ENCODE data around the gene SSTR3.

Gene SSTR3

DNA sequence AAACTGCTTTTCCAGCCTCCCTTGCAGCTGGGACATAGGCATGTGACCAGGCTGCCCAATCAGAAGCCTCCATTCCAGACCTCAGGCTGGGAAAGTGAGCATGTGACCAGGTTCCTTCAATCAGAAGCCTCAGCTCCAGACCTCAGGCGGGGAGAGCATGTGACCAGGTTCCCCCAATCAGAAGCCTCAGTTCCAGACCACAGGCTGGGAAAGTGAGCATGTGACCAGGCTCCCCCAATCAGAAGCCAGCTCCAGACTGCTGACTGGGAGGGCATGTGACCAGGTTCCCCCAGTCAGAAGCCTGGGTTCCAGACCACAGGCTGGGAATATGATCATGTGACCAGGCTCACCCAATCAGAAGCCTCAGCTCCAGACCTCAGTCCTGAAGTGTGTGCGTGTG lies 50.8 kb downstream of the SSTR3 start:
- Histone ChIP-seq H3K4me2 (ENCODE audit: low read length) (no peak overlapping the region), H3K9me2 (replicated peaks; ENCODE audit: control insufficient read depth, low read length) (no peaks in the 10 kb centered on the region), H3K27me3 (ENCODE audit: control insufficient read depth, low read length) (peaks cover 27% of the 10 kb centered on the region), H3K9me3 (ENCODE audit: control insufficient read depth, insufficient read depth, low read length) (peaks cover 9% of the 10 kb centered on the region), H4K20me1 (ENCODE audit: control insufficient read depth, insufficient read depth, low read depth, low read length) (no peaks in the 10 kb centered on the region), H3K36me3 (ENCODE audit: control insufficient read depth, low read length) (no peaks in the 10 kb centered on the region), H3K4me3 (ENCODE audit: low read length) (no peak overlapping the region), H3K79me2 (ENCODE audit: control insufficient read depth, low read length) (no peaks in the 10 kb centered on the region), H3F3A (ENCODE audit: control insufficient read depth, insufficient read depth) (no peaks in the 10 kb centered on the region), H3K27ac (ENCODE audit: low read depth, low read length) (no peak overlapping the region), H3K4me1 (ENCODE audit: control insufficient read depth, low read length) (peaks cover 2% of the 10 kb centered on the region; the same call in 1 of the 2 replicates)
- TF ChIP-seq, protein P1, sequence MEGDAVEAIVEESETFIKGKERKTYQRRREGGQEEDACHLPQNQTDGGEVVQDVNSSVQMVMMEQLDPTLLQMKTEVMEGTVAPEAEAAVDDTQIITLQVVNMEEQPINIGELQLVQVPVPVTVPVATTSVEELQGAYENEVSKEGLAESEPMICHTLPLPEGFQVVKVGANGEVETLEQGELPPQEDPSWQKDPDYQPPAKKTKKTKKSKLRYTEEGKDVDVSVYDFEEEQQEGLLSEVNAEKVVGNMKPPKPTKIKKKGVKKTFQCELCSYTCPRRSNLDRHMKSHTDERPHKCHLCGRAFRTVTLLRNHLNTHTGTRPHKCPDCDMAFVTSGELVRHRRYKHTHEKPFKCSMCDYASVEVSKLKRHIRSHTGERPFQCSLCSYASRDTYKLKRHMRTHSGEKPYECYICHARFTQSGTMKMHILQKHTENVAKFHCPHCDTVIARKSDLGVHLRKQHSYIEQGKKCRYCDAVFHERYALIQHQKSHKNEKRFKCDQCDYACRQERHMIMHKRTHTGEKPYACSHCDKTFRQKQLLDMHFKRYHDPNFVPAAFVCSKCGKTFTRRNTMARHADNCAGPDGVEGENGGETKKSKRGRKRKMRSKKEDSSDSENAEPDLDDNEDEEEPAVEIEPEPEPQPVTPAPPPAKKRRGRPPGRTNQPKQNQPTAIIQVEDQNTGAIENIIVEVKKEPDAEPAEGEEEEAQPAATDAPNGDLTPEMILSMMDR (IDR thresholded peaks at IDR 0.05; ENCODE audit: low read depth, low read length, poor library complexity, severe bottlenecking), result no peak
- no peak for TF ChIP-seq EZH2phosphoT487 (IDR thresholded peaks at IDR 0.05; ENCODE audit: borderline replicate concordance, low read length)

DNA sequence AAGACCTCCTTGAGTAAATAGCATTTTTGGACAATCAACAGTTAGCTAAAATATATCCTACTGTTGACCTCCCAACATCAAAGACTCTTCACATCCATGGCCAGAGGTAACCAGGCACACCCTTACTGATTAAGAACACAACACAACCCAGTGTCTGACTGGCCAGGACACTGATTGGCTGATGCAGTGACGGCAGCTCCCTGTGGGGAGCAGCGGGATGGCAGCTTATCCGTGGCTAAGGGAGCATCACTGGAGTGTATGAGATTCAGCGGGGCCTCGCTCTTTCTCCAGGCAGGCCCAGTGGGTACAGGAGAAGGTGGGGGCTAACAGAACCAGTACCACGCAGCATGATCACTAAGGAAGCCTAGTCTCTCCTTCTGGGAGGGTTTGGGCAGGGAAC lies 52.2 kb downstream of the SSTR3 start:
- Histone ChIP-seq H3K9me2 (replicated peaks; ENCODE audit: control insufficient read depth, low read length) (no peaks in the 10 kb centered on the region), H3K27me3 (ENCODE audit: control insufficient read depth, low read length) (peaks cover 29% of the 10 kb centered on the region), H3F3A (ENCODE audit: control insufficient read depth, insufficient read depth) (no peaks in the 10 kb centered on the region), H3K79me2 (ENCODE audit: control insufficient read depth, low read length) (no peaks in the 10 kb centered on the region), H3K4me2 (ENCODE audit: low read length) (no peak overlapping the region), H3K27ac (ENCODE audit: low read depth, low read length) (no peak overlapping the region), H3K9me3 (ENCODE audit: control insufficient read depth, insufficient read depth, low read length) (peaks cover 9% of the 10 kb centered on the region), H3K4me1 (ENCODE audit: control insufficient read depth, low read length) (no peaks in the 10 kb centered on the region), H3K4me3 (ENCODE audit: low read length) (no peak overlapping the region), H3K36me3 (ENCODE audit: control insufficient read depth, low read length) (no peaks in the 10 kb centered on the region), H4K20me1 (ENCODE audit: control insufficient read depth, insufficient read depth, low read depth, low read length) (no peaks in the 10 kb centered on the region)
- TF ChIP-seq EZH2phosphoT487 (IDR thresholded peaks at IDR 0.05; ENCODE audit: borderline replicate concordance, low read length), result no peak
- TF ChIP-seq, protein P1 (IDR thresholded peaks at IDR 0.05; ENCODE audit: low read depth, low read length, poor library complexity, severe bottlenecking), result no peak

DNA sequence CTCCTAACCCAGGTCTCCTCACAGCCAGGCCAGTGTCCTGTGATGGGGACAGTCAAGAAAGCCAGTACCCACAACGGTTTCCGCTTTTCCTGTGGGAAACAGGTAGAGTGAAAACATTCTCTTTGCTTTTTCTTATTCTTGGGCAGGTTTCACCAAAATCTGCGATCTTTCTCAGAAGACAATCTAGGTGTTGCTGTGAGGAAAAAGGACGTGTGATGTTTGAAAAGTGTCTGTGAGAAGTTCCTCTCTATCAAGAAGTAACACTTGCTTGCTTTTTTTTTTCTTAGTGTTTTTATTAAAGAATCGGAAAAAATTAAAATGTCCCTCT lies 53.4 kb downstream of the SSTR3 start:
- H3K4me1 ChIP-seq (ENCODE audit: control insufficient read depth, low read length), result no peaks in the 10 kb centered on the region
- no peak overlapping the region for H3K4me3 ChIP-seq (ENCODE audit: low read length)
- H3K9me3 ChIP-seq (ENCODE audit: control insufficient read depth, insufficient read depth, low read length), result peaks cover 9% of the 10 kb centered on the region
- no peak overlapping the region for H3K27ac ChIP-seq (ENCODE audit: low read depth, low read length)
- no peaks in the 10 kb centered on the region for H4K20me1 ChIP-seq (ENCODE audit: control insufficient read depth, insufficient read depth, low read depth, low read length)
- no peak for TF ChIP-seq EZH2phosphoT487 (IDR thresholded peaks at IDR 0.05; ENCODE audit: borderline replicate concordance, low read length)
- TF ChIP-seq, protein P1 (IDR thresholded peaks at IDR 0.05; ENCODE audit: low read depth, low read length, poor library complexity, severe bottlenecking), result no peak
- no peaks in the 10 kb centered on the region for H3F3A ChIP-seq (ENCODE audit: control insufficient read depth, insufficient read depth)
- no peaks in the 10 kb centered on the region for H3K79me2 ChIP-seq (ENCODE audit: control insufficient read depth, low read length)
- H3K4me2 ChIP-seq (ENCODE audit: low read length), result no peak overlapping the region
- peaks cover 27% of the 10 kb centered on the region for H3K27me3 ChIP-seq (ENCODE audit: control insufficient read depth, low read length)
- H3K9me2 ChIP-seq (replicated peaks; ENCODE audit: control insufficient read depth, low read length), result no peaks in the 10 kb centered on the region
- no peaks in the 10 kb centered on the region for H3K36me3 ChIP-seq (ENCODE audit: control insufficient read depth, low read length)

Measured in DOHH2 (cell line).